Endothelial cell of umbilical vein (primary cell): Measurements from ENCODE around the gene DGKD. TPM values are rescaled to one million over a fixed set of nuclear protein-coding genes. Genes with fewer than 3 reads are reported as not detected.
A peak's percentile ranks its signal among the peaks of the same experiment; 100 is the strongest.

Source experiments
- BruUV-seq: library from RNA; stranded (reverse); fragments of 400-500 nt; replicated peaks from 2 replicates; lab custom pipeline; 2021; lab: Mats Ljungman, UMichigan
- CTCF ChIA-PET: fragments of 300-600, 350-600 bp; sonication (Branson Sonifier 250); formaldehyde crosslinking; loops from one replicate; lab custom pipeline; 2021; ENCODE audit warnings: antibody characterized with exemption, inconsistent platforms; lab: Charles Lee
- POLR2A ChIA-PET: fragments of 300-600, 350-600 bp; sonication (Branson Sonifier 250); formaldehyde crosslinking; loops from one replicate; lab custom pipeline; 2021; ENCODE audit warnings: antibody characterized with exemption, inconsistent platforms; lab: Charles Lee
- DNase-seq: peaks from one replicate; pipeline ENCODE4 v3.0.0-alpha.2; 2011; ENCODE audit warnings: low read depth, low spot score
- FAIRE-seq: peaks from 2 replicates; lab custom pipeline; 2011; peaks lifted over from hg19 to GRCh38; lab: Jason Lieb, UNC
- H2AFZ ChIP-seq: 2 replicates; pipeline ENCODE4 v1.6.0; 2012; ENCODE audit warnings: low read depth, low read length, control low read depth, inconsistent platforms
- H3K27ac ChIP-seq: 2 replicates; pipeline ENCODE4 v1.5.1; 2011; ENCODE audit warnings: low read depth, mild to moderate bottlenecking, control low read depth, low read length, moderate library complexity; ENCODE audit not compliant: insufficient read depth
- H3K27me3 ChIP-seq, 2 experiments: 2 replicates each; pipeline versions ENCODE4 v1.6.0 to v1.6.1; 2011; ENCODE audit warnings: low read length in 2 of 2, mixed read lengths in 1 of 2; ENCODE audit not compliant: control insufficient read depth in 2 of 2, insufficient read depth in 2 of 2
- H3K36me3 ChIP-seq, 2 experiments: 2 replicates in 1 of 2; 3 replicates in 1 of 2; pipeline ENCODE4 v1.5.1; 2011; ENCODE audit warnings: low read length in 2 of 2, mild to moderate bottlenecking in 1 of 2, moderate library complexity in 1 of 2; ENCODE audit not compliant: control insufficient read depth in 2 of 2, insufficient read depth in 2 of 2; ENCODE audit errors: extremely low read depth in 1 of 2
- H3K4me1 ChIP-seq: 3 replicates; pipeline ENCODE4 v1.5.1; 2011; ENCODE audit warnings: mild to moderate bottlenecking, low read length; ENCODE audit not compliant: control insufficient read depth, insufficient read depth; ENCODE audit errors: extremely low read depth
- H3K4me2 ChIP-seq: 2 replicates; pipeline ENCODE4 v1.6.1; 2011; ENCODE audit warnings: low read length, control low read depth, mixed read lengths; ENCODE audit not compliant: insufficient read depth
- H3K4me3 ChIP-seq, 3 experiments: fragments of 200-600 bp in 1 of 3; sonication (generic), shearing (Covaris generic) in 1 of 3; replicated peaks in 1 of 3; 2 replicates each; pipeline ENCODE4 v1.5.1; 2011 to 2016; ENCODE audit warnings: control low read depth in 3 of 3, low read length in 3 of 3, mild to moderate bottlenecking in 2 of 3, inconsistent platforms in 1 of 3, low read depth in 1 of 3, moderate library complexity in 1 of 3; ENCODE audit not compliant: insufficient read depth in 1 of 3
- H3K79me2 ChIP-seq: 2 replicates; pipeline ENCODE4 v1.6.0; 2012; ENCODE audit warnings: low read length, inconsistent platforms; ENCODE audit not compliant: control insufficient read depth, insufficient read depth
- H3K9ac ChIP-seq: replicated peaks from 2 replicates; pipeline ENCODE3; 2011; ENCODE audit warnings: low read length, control low read depth; ENCODE audit not compliant: insufficient read depth; ENCODE audit errors: extremely low read depth
- H3K9me1 ChIP-seq: replicated peaks from 3 replicates; pipeline ENCODE4 v1.6.0; 2011; ENCODE audit warnings: mild to moderate bottlenecking, low read length; ENCODE audit not compliant: control insufficient read depth, insufficient read depth; ENCODE audit errors: extremely low read depth
- H3K9me3 ChIP-seq: replicated peaks from 2 replicates; pipeline ENCODE4 v1.5.1; 2012; ENCODE audit warnings: low read length, inconsistent platforms; ENCODE audit not compliant: control insufficient read depth, insufficient read depth
- H4K20me1 ChIP-seq: replicated peaks from 2 replicates; pipeline ENCODE3; 2011; ENCODE audit warnings: mild to moderate bottlenecking, low read length; ENCODE audit not compliant: control insufficient read depth, insufficient read depth; ENCODE audit errors: extremely low read depth
- CTCF ChIP-seq, 2 donors: IDR thresholded peaks; 1 replicate in 1 of 2; 2 replicates in 1 of 2; pipeline ENCODE4 v1.5.1; 2011; ENCODE audit warnings: low read length in 2 of 2, mild to moderate bottlenecking in 2 of 2, moderate library complexity in 2 of 2, control low read depth in 1 of 2, inconsistent platforms in 1 of 2, low read depth in 1 of 2; ENCODE audit not compliant: insufficient read depth in 1 of 2; ENCODE audit errors: extremely low read depth in 1 of 2
- EZH2 ChIP-seq: IDR thresholded peaks from 2 replicates; pipeline ENCODE4 v1.6.1; 2012; ENCODE audit warnings: borderline replicate concordance, low read depth, mild to moderate bottlenecking, moderate library complexity, low read length, inconsistent platforms; ENCODE audit not compliant: severe bottlenecking
- FOS ChIP-seq: IDR thresholded peaks from 2 replicates; pipeline ENCODE4 v1.6.1; 2011; ENCODE audit warnings: mild to moderate bottlenecking, low read length, moderate library complexity, borderline replicate concordance; ENCODE audit not compliant: insufficient read depth
- GATA2 ChIP-seq: IDR thresholded peaks from 2 replicates; pipeline ENCODE4 v1.7.0; 2011; ENCODE audit warnings: low read depth, mild to moderate bottlenecking, moderate library complexity, mixed read lengths, low read length; ENCODE audit not compliant: insufficient read length, insufficient read depth
- JUN ChIP-seq: IDR thresholded peaks from 2 replicates; pipeline ENCODE4 v1.6.1; 2011; ENCODE audit warnings: borderline replicate concordance, low read depth; ENCODE audit not compliant: insufficient read length, insufficient read depth
- MYC ChIP-seq: IDR thresholded peaks from one replicate; pipeline ENCODE4 v1.6.1; 2011; ENCODE audit warnings: mild to moderate bottlenecking, low read depth, low read length
- POLR2A ChIP-seq: IDR thresholded peaks from 2 replicates; pipeline ENCODE4 v1.6.1; 2012; ENCODE audit warnings: low read depth, mild to moderate bottlenecking, control low read depth, low read length
- POLR2AphosphoS5 ChIP-seq: IDR thresholded peaks from 2 replicates; pipeline ENCODE4 v1.6.1; 2012; ENCODE audit warnings: low read depth, mild to moderate bottlenecking, control low read depth, low read length, moderate library complexity; ENCODE audit not compliant: insufficient read depth
- dilution Hi-C: fragments of 300-500 bp; cut with MboI; formaldehyde crosslinking; loops from one replicate; pipeline ENCODE4 v1.15.0; 2019; ENCODE audit warnings: low sequenced_read_pairs; ENCODE audit not compliant: extremely low pct_ligation_motif_present
- intact Hi-C: fragments of 100-400 bp; cut with micrococcal nuclease; formaldehyde crosslinking; loops from one replicate; pipeline ENCODE4 v1.10.0; 2022
- polyA plus RNA-seq, 4 experiments: library from polyadenylated mRNA; depleted of rRNA in 3 of 4; stranded (reverse) in 3 of 4; unstranded in 1 of 4; fragments of >200 nt; gene quantifications; 2 replicates each; pipeline versions ENCODE4 v1.2.1 to v1.2.3, GENCODE V29; 2011 to 2012; ENCODE audit warnings: missing spikeins in 1 of 4
- total RNA-seq: library from RNA; stranded (reverse); gene quantifications from 2 replicates; pipeline ENCODE4 v1.2.3, GENCODE V29; 2021
- TF ChIP-seq, protein P1 (sequence below): IDR thresholded peaks from 2 replicates; pipeline ENCODE4 v1.6.1; 2011; ENCODE audit not compliant: insufficient read depth, insufficient read length

Gene DGKD
- total and polyA plus RNA-seq, 2 donors (not counting 3 experiments of a cell fraction or from before 2014, with no cell fraction given), result 10.8 to 36.6 TPM

GRCh38 chr2:233354500-233354924, 218 bp downstream of the DGKD start:
- H3K36me3 ChIP-seq, result no peaks in the 10 kb centered on the region
- no peaks in the 10 kb centered on the region for H3K9me1 ChIP-seq
- no peak overlapping the region for H3K4me2 ChIP-seq
- ChIA-PET CTCF (interaction anchor here (1.0 to 1.9 kb wide), 6 partner anchors 8 to 478 kb away, joined by 3 to 20 read pairs (median 4); no protein-coding TSS in a partner anchor), POLR2A (no interaction called here)
- no peak overlapping the region for H3K27ac ChIP-seq
- H2AFZ ChIP-seq, result peak overlapping the region; percentile 42
- H3K9ac ChIP-seq, result peak overlapping the region; percentile 26
- DNase-seq (no peak), FAIRE-seq (no peak)
- H3K27me3 ChIP-seq, result no peaks in the 10 kb centered on the region
- TF ChIP-seq, protein P1, sequence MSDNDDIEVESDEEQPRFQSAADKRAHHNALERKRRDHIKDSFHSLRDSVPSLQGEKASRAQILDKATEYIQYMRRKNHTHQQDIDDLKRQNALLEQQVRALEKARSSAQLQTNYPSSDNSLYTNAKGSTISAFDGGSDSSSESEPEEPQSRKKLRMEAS, result no peak
- TF ChIP-seq POLR2AphosphoS5 (peak; percentile 33), POLR2A (peak; percentile 43)
- H3K79me2 ChIP-seq, result peaks cover 10% of the 10 kb centered on the region
- H3K4me1 ChIP-seq, result peaks cover 23% of the 10 kb centered on the region
- H3K4me3 ChIP-seq, result peak overlapping the region in 2 of 3 experiments; percentile 43 to 78
- H3K9me3 ChIP-seq, result no peaks in the 10 kb centered on the region
- intact Hi-C loops (loop anchor here (10.0 kb wide), 1 partner anchor 500 kb away; the partner anchor contains the start of gene HJURP), dilution Hi-C loops (no loop called here)
- no TSS peak for BruUV-seq
- H4K20me1 ChIP-seq, result no peaks in the 10 kb centered on the region

- Histone ChIP-seq H3K4me2 (peak overlapping the region; percentile 83), H3K27ac (no peak overlapping the region), H3K9me3 (no peaks in the 10 kb centered on the region), H3K9me1 (no peaks in the 10 kb centered on the region), H3K9ac (peak overlapping the region; percentile 40), H2AFZ (peak overlapping the region; percentile 4), H3K27me3 (no peaks in the 10 kb centered on the region), H3K79me2 (peaks cover 10% of the 10 kb centered on the region), H3K36me3 (no peaks in the 10 kb centered on the region), H4K20me1 (no peaks in the 10 kb centered on the region), H3K4me3 (peak overlapping the region; percentile 40 to 78 (median 43)), H3K4me1 (peaks cover 23% of the 10 kb centered on the region)
- DNase-seq (peak; percentile 19), FAIRE-seq (peak; percentile 24)
- dilution Hi-C loops (no loop called here), intact Hi-C loops (loop anchor here (10.0 kb wide), 1 partner anchor 500 kb away; the partner anchor contains the start of gene HJURP)
- CTCF ChIA-PET, result interaction anchor here (0.9 to 1.3 kb wide), 2 partner anchors 9 to 88 kb away, joined by 3 to 4 read pairs; no protein-coding TSS in a partner anchor
- no TSS peak for BruUV-seq
- POLR2A ChIA-PET, result no interaction called here
- no peak for TF ChIP-seq FOS
- TF ChIP-seq EZH2, result no peak
- TF ChIP-seq GATA2, result no peak
- TF ChIP-seq MYC, result no peak
- TF ChIP-seq CTCF (IDR thresholded peaks at IDR 0.05; ENCODE audit: extremely low read depth in 1 of 2, insufficient read depth in 1 of 2, low read depth in 1 of 2, low read length in 2 of 2), result no peak
- TF ChIP-seq POLR2AphosphoS5, result no peak
- TF ChIP-seq JUN, result no peak
- no peak for TF ChIP-seq POLR2A
- TF ChIP-seq, protein P1, result no peak
These were observed 779 bp downstream of the DGKD start for GRCh38 chr2:233354971-233355574.
